ENCODE data around the gene NHLH1.

- no peak for TF ChIP-seq SNAI2 (CRISPR knock-in tag; IDR thresholded peaks at IDR 0.05)
- TF ChIP-seq CREB5 (CRISPR knock-in tag; IDR thresholded peaks at IDR 0.05; ENCODE audit: low read depth): no peak
- TF ChIP-seq PATZ1 (CRISPR knock-in tag; IDR thresholded peaks at IDR 0.05; ENCODE audit: borderline replicate concordance): no peak
These were observed 54.3 kb downstream of the NHLH1 start for GRCh38 chr1:160420881-160421842.

Data from SK-N-SH treated with all-trans-retinoic acid at 6 μM for 48 hours (cell line).